HepG2 (cell line): ENCODE results near the gene TRAK1. TPM values are rescaled to one million over a fixed set of nuclear protein-coding genes. Genes with fewer than 3 reads are reported as not detected.

Experiments
- ATAC-seq: fragments of 200-7000 bp; cut with Tn5 transposase; 3 replicates; pipeline ENCODE4 v1.9.1; 2020; ENCODE audit warnings: mild to moderate bottlenecking, moderate library complexity
- BruUV-seq: library from RNA; stranded (reverse); fragments of 400-500 nt; replicated peaks from 2 replicates; lab custom pipeline; 2021; lab: Mats Ljungman, UMichigan
- CTCF ChIA-PET: fragments of 300-600 bp; formaldehyde crosslinking; extraction: SDS; loops from one replicate; lab custom pipeline; 2021; ENCODE audit warnings: low total read pairs, inconsistent platforms, low intra/inter-chr PET ratio; lab: Yijun Ruan, JAX
- POLR2A ChIA-PET: fragments of 350-600 bp; sonication (Branson Sonifier 250); formaldehyde crosslinking; loops from one replicate; lab custom pipeline; 2020; ENCODE audit warnings: antibody characterized with exemption, inconsistent platforms; lab: Yijun Ruan, JAX
- DNase-seq: peaks from one replicate; pipeline ENCODE4 v3.0.0-alpha.2; 2015; ENCODE audit warnings: low spot score
- FAIRE-seq: peaks from 3 replicates; lab custom pipeline; 2011; peaks lifted over from hg19 to GRCh38; lab: Jason Lieb, UNC
- H2AFZ ChIP-seq: one replicate; pipeline ENCODE4 v1.6.1; 2011; ENCODE audit warnings: low read length, inconsistent platforms
- H3K27ac ChIP-seq: fragments of 300-600 bp; 3 replicates; pipeline ENCODE4 v1.8.0; 2011; ENCODE audit warnings: mixed run types, mild to moderate bottlenecking, mixed read lengths, low read length, inconsistent platforms; ENCODE audit not compliant: insufficient read depth; ENCODE audit errors: extremely low read length
- H3K27me3 ChIP-seq, 2 experiments: fragments of 200-600 bp in 1 of 2; 2 replicates in 1 of 2; 3 replicates in 1 of 2; pipeline versions ENCODE4 v1.6.0 to v1.8.0; 2011; ENCODE audit warnings: low read length in 2 of 2, mild to moderate bottlenecking in 2 of 2, moderate library complexity in 2 of 2, inconsistent platforms in 1 of 2; ENCODE audit not compliant: insufficient read depth in 2 of 2, control insufficient read depth in 1 of 2
- H3K36me3 ChIP-seq, 2 experiments: fragments of 200-600 bp in 1 of 2; replicated peaks in 1 of 2; 2 replicates in 1 of 2; 3 replicates in 1 of 2; pipeline versions ENCODE4 v1.5.1 to v1.8.0; 2011; ENCODE audit warnings: low read length in 2 of 2, inconsistent platforms in 1 of 2; ENCODE audit not compliant: insufficient read depth in 2 of 2, control insufficient read depth in 1 of 2
- H3K4me1 ChIP-seq: 2 replicates; pipeline ENCODE4 v1.5.1; 2012; ENCODE audit warnings: low read length, inconsistent platforms; ENCODE audit not compliant: insufficient read depth
- H3K4me2 ChIP-seq: 2 replicates; pipeline ENCODE4 v1.6.0; 2011; ENCODE audit warnings: low read depth, low read length, inconsistent platforms
- H3K4me3 ChIP-seq, 3 experiments: fragments of 200-600 bp in 1 of 3; sonication (generic), shearing (Covaris generic) in 1 of 3; replicated peaks in 1 of 3; 2 replicates each; pipeline ENCODE4 v1.5.1; 2011 to 2016; ENCODE audit warnings: low read length in 3 of 3, inconsistent platforms in 2 of 3, low read depth in 2 of 3, mild to moderate bottlenecking in 2 of 3, control low read depth in 1 of 3, mixed read lengths in 1 of 3; ENCODE audit not compliant: insufficient read depth in 1 of 3
- H3K79me2 ChIP-seq: one replicate; pipeline ENCODE4 v1.6.1; 2011; ENCODE audit warnings: low read length, inconsistent platforms; ENCODE audit not compliant: insufficient read depth
- H3K9ac ChIP-seq: 2 replicates; pipeline ENCODE4 v1.6.0; 2011; ENCODE audit warnings: mild to moderate bottlenecking, low read depth, low read length, inconsistent platforms; ENCODE audit not compliant: insufficient read depth
- H3K9me3 ChIP-seq: 2 replicates; pipeline ENCODE4 v1.5.1; 2012; ENCODE audit warnings: mild to moderate bottlenecking, low read length
- H4K20me1 ChIP-seq: 2 replicates; pipeline ENCODE4 v1.6.0; 2011; ENCODE audit warnings: inconsistent platforms, mild to moderate bottlenecking, low read length, moderate library complexity; ENCODE audit not compliant: insufficient read depth
- MBD4 ChIP-seq: IDR thresholded peaks from 2 replicates; pipeline ENCODE4 v1.6.1; 2012; ENCODE audit warnings: low read length, inconsistent platforms, borderline replicate concordance
- MBNL3 ChIP-seq: fragments of 250-450 bp; sonication (Bioruptor Pico); conservative IDR thresholded peaks from 2 replicates; pipeline ENCODE4 v1.8.0; 2022; ENCODE audit warnings: mild to moderate bottlenecking, inconsistent platforms
- MED13 ChIP-seq: sonication (generic); formaldehyde crosslinking; IDR thresholded peaks from 2 replicates; pipeline ENCODE4 v1.5.0; 2020; ENCODE audit warnings: missing genetic modification reagents
- NR1H2 ChIP-seq: sonication (generic); formaldehyde crosslinking; IDR thresholded peaks from 2 replicates; pipeline ENCODE4 v1.8.1; 2022; ENCODE audit warnings: low read depth, missing genetic modification reagents, borderline replicate concordance
- SNAI1 ChIP-seq: sonication (generic); formaldehyde crosslinking; IDR thresholded peaks from 2 replicates; pipeline ENCODE4 v1.5.0; 2020; ENCODE audit warnings: mild to moderate bottlenecking, missing genetic modification reagents, borderline replicate concordance
- ZKSCAN1 ChIP-seq: fragments of 150-350 bp; IDR thresholded peaks from 2 replicates; pipeline ENCODE4 v1.6.1; 2014; ENCODE audit warnings: low read length
- ZNF350 ChIP-seq: sonication (generic); formaldehyde crosslinking; IDR thresholded peaks from 2 replicates; pipeline ENCODE4 v1.4.0; 2020; ENCODE audit warnings: mild to moderate bottlenecking, low read depth, missing genetic modification reagents, borderline replicate concordance
- ZNF552 ChIP-seq: sonication (generic); formaldehyde crosslinking; IDR thresholded peaks from 2 replicates; pipeline ENCODE4 v1.9.0; 2022; ENCODE audit warnings: missing genetic modification reagents, mild to moderate bottlenecking, borderline replicate concordance
- ZNF607 ChIP-seq: sonication (generic); formaldehyde crosslinking; IDR thresholded peaks from 2 replicates; pipeline ENCODE4 v1.5.1; 2020; ENCODE audit warnings: missing genetic modification reagents, mild to moderate bottlenecking, borderline replicate concordance
- ZSCAN20 ChIP-seq: sonication (generic); formaldehyde crosslinking; IDR thresholded peaks from 2 replicates; pipeline ENCODE4 v1.4.0; 2020; ENCODE audit warnings: missing genetic modification reagents, mild to moderate bottlenecking, borderline replicate concordance
- WGBS: methylation state at CpG from one replicate; pipeline ENCODE4 v1.1.6; 2017; ENCODE audit warnings: low lambda C conversion rate; 5-methylcytosine and 5-hydroxymethylcytosine counted together
- in situ Hi-C: cut with HindIII; loops from 2 replicates; pipeline ENCODE4 v1.10.0; 2017; ENCODE audit warnings: low pct_unique_long_range_greater_than_20kb; ENCODE audit not compliant: extremely low pct_ligation_motif_present
- intact Hi-C: fragments of 100-400 bp; cut with micrococcal nuclease; formaldehyde crosslinking; loops from one replicate; pipeline ENCODE4 v1.10.0; 2022; ENCODE audit not compliant: unreplicated experiment
- polyA plus RNA-seq, 8 experiments: library from polyadenylated mRNA; depleted of rRNA in 3 of 8; stranded (reverse) in 7 of 8; unstranded in 1 of 8; fragments of >200 nt; fragmentation: Illumina TruSeq in 4 of 8; extraction: Trizol in 4 of 8; gene quantifications; 2 replicates each; pipeline versions ENCODE4 v1.2.1 to v1.2.3, GENCODE V29; 2011 to 2016; ENCODE audit warnings: low read depth in 4 of 8, missing spikeins in 1 of 8, mixed read lengths in 1 of 8; ENCODE audit not compliant: insufficient read depth in 1 of 8
- total RNA-seq, 5 experiments: library from RNA; depleted of rRNA; stranded (reverse); fragments of >200 nt; fragmentation: Illumina TruSeq; extraction: Trizol; gene quantifications; 2 replicates each; pipeline ENCODE4 v1.2.3, GENCODE V29; 2016; ENCODE audit warnings: low read depth in 1 of 5
- TF ChIP-seq, protein P1 (sequence below): IDR thresholded peaks from 2 replicates; pipeline ENCODE4 v1.6.1; 2016
- TF ChIP-seq, protein P2 (sequence below): sonication (generic); formaldehyde crosslinking; IDR thresholded peaks from 2 replicates; pipeline ENCODE4 v1.4.0; 2020; ENCODE audit warnings: missing genetic modification reagents
- TF ChIP-seq, protein P3 (sequence below): sonication (generic); formaldehyde crosslinking; IDR thresholded peaks from 2 replicates; pipeline ENCODE4 v1.8.0; 2022; ENCODE audit warnings: missing genetic modification reagents, low read depth, mild to moderate bottlenecking, borderline replicate concordance

TRAK1 gene
- total and polyA plus RNA-seq, 2 of the 13 experiments (the other 11 are each of a cell fraction or from before 2014, with no cell fraction given), result 20.5 to 46.6 TPM

DNA sequence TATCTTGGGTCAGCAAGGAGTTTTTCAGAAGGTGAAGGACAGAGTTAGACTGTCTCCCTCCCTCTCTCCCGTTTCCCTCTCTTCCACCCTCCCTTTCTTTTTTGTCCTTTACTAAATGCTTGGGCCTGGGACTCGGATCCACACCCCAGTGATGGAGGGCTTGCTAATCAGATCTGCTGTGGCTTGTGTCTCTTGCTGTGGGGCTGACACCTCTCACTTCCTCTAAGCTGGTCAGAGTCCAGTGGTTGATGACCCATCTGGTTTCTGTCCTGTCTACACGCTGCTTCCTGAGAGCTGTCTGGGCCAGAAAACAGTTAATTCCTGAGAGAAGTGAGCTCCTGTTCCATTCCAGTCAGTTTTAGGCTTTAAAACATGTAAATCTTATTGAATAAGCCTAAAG is 849 bp downstream of the TRAK1 start:
- Histone ChIP-seq H3K27me3 (no peaks in the 10 kb centered on the region), H2AFZ (no peak overlapping the region), H3K4me3 (no peak overlapping the region), H3K27ac (no peak overlapping the region), H3K4me2 (no peak overlapping the region), H3K9ac (no peak overlapping the region), H3K9me3 (peaks cover 6% of the 10 kb centered on the region; the same call in 1 of the 2 replicates), H4K20me1 (no peaks in the 10 kb centered on the region), H3K4me1 (no peaks in the 10 kb centered on the region), H3K36me3 (peaks cover 24 to 52% of the 10 kb centered on the region in 2 experiments; a peak in 4 of 5 replicates), H3K79me2 (no peaks in the 10 kb centered on the region)
- TF ChIP-seq ZNF607 (CRISPR knock-in tag), result no peak
- TF ChIP-seq MED13 (CRISPR knock-in tag), result no peak
- WGBS, result 93% methylated on average over 3 of the region's 3 CpGs
- intact Hi-C loops, result no loop called here
- CTCF ChIA-PET, result no interaction called here
- POLR2A ChIA-PET, result no interaction called here
- ATAC-seq (no peak), FAIRE-seq (no peak), DNase-seq (no peak)
- BruUV-seq, result no TSS peak
- in situ Hi-C loops, result no loop called here

DNA sequence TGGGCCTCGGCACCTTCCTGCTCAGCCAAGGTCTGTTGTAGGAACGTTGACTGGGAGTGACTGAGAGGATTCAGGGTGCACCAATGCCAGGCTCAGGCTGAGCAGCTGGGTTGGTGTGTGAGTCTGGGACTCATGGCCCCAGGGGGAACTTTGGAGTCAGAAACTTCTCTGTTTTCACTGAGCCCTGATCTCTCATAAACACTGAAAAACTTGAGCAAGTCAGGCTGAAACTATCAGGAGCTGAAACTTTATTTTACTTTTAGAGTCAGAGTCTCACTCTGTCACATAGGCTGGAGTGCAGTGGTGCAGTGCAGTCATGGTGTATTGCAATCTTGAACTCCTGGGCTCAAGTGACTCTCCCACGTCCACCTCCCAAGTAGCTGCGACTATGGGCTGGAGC is 3.0 kb downstream of the TRAK1 start:
- Histone ChIP-seq H3K27me3 (no peaks in the 10 kb centered on the region), H3K4me3 (no peak overlapping the region), H2AFZ (no peak overlapping the region), H3K36me3 (peaks cover 15 to 31% of the 10 kb centered on the region in 2 experiments; a peak in 4 of 5 replicates), H3K9me3 (peaks cover 6% of the 10 kb centered on the region; the same call in 1 of the 2 replicates), H3K4me1 (no peaks in the 10 kb centered on the region), H3K27ac (no peak overlapping the region), H3K79me2 (no peaks in the 10 kb centered on the region), H4K20me1 (no peaks in the 10 kb centered on the region), H3K4me2 (no peak overlapping the region), H3K9ac (no peak overlapping the region)
- intact Hi-C loops, result no loop called here
- FAIRE-seq, result no peak
- ChIA-PET CTCF (no interaction called here), POLR2A (no interaction called here)
- DNase-seq, result no peak
- ATAC-seq, result no peak
- no TSS peak for BruUV-seq
- 100% methylated on average over 4 of the region's 4 CpGs for WGBS
- in situ Hi-C loops, result no loop called here
- TF ChIP-seq ZKSCAN1 (no peak), ZNF350 (CRISPR knock-in tag) (no peak), ZSCAN20 (CRISPR knock-in tag) (no peak), MBNL3 (CRISPR knock-in tag) (no peak), ZNF552 (CRISPR knock-in tag) (no peak), MBD4 (no peak), SNAI1 (CRISPR knock-in tag) (no peak), NR1H2 (CRISPR knock-in tag) (no peak)
- TF ChIP-seq, protein P1, sequence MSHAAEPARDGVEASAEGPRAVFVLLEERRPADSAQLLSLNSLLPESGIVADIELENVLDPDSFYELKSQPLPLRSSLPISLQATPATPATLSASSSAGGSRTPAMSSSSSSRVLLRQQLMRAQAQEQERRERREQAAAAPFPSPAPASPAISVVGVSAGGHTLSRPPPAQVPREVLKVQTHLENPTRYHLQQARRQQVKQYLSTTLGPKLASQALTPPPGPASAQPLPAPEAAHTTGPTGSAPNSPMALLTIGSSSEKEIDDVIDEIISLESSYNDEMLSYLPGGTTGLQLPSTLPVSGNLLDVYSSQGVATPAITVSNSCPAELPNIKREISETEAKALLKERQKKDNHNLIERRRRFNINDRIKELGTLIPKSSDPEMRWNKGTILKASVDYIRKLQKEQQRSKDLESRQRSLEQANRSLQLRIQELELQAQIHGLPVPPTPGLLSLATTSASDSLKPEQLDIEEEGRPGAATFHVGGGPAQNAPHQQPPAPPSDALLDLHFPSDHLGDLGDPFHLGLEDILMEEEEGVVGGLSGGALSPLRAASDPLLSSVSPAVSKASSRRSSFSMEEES (CRISPR knock-in tag), result no peak
- TF ChIP-seq, protein P2, sequence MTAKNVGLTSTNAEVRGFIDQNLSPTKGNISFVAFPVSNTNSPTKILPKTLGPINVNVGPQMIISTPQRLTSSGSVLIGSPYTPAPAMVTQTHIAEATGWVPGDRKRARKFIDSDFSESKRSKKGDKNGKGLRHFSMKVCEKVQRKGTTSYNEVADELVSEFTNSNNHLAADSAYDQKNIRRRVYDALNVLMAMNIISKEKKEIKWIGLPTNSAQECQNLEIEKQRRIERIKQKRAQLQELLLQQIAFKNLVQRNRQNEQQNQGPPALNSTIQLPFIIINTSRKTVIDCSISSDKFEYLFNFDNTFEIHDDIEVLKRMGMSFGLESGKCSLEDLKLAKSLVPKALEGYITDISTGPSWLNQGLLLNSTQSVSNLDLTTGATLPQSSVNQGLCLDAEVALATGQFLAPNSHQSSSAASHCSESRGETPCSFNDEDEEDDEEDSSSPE (CRISPR knock-in tag), result no peak
- TF ChIP-seq, protein P3, sequence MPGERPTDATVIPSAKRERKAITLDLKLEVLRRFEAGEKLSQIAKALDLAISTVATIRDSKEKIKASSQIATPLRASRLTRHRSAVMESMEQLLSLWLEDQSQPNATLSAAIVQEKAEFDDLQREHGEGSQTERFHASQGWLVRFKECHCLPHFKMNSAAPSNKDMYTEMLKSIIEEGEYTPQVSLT (CRISPR knock-in tag), result no peak
